ENCODE data around the gene BMP10. TPM values are rescaled to one million over a fixed set of nuclear protein-coding genes. Genes with fewer than 3 reads are reported as not detected.

BMP10 gene
- total RNA-seq, 1 experiment from 2014 or later: not detected

DNA sequence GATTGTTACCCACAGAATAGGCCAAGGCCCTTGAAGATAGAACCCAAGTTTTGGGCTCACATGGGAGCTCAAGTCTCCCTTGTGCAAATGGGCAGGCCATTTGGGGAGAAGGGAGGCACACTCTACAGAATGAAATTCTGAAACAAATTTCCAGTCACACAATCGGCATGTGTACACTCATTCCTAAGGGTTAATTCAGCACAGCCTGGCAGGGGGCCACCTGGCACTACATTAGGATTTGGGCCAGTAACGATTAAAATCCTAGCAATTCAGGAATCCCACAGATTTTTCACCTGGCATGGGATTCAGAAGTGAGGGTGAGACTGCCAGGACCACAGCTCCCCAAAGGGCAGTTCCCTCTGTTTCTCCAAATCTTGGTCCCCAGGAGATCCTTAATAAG, 46.4 kb downstream of the BMP10 start:
- RAD21 ChIA-PET (ENCODE audit: low non-redundant PET in 1 of 2, low total read pairs in 2 of 2, uncharacterized antibody in 2 of 2, unreplicated experiment in 2 of 2): no interaction called here

DNA sequence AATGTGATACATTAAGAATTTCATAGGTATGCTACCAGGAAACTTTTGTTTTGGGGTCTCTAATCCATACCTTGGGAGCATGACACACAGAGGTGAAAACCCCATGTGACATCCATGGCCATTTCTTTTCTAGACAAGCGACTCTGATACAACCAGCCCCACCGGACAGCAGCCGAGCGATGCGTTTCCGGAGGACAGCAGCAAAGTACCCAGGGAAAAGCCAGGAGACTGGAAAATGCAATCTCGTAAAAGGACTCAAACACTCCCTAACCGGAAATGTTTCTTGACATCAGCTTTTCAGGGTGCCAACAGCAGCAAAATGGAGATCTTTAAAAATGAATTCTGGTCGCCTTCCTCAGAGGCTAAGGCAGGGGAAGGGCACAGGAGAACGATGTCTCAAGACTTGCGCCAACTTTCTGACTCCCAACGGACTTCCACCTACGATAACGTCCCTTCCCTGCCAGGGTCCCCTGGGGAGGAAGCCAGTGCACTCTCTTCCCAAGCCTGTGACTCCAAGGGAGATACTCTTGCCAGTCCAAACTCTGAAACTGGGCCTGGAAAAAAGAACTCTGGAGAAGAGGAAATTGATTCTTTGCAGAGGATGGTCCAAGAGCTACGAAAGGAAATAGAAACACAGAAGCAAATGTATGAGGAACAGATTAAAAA, 48.9 kb downstream of the BMP10 start:
- no peak overlapping the region for H3K27ac ChIP-seq (ENCODE audit: low read depth, low read length)
- H3K4me2 ChIP-seq (ENCODE audit: low read length): no peak overlapping the region
- RAD21 ChIA-PET (ENCODE audit: low non-redundant PET in 1 of 2, low total read pairs in 2 of 2, uncharacterized antibody in 2 of 2, unreplicated experiment in 2 of 2): no interaction called here
- CTCF ChIA-PET: no interaction called here
- H3K4me3 ChIP-seq (replicated peaks in 1 of 2; ENCODE audit: low read depth in 1 of 2, low read length in 2 of 2): no peak overlapping the region
- H3K36me3 ChIP-seq (ENCODE audit: control insufficient read depth in 1 of 2, insufficient read depth in 2 of 2, low read length in 2 of 2): no peaks in the 10 kb centered on the region
- BruUV-seq (replicated peaks): no TSS peak
- intact Hi-C loops (cut with micrococcal nuclease): no loop called here
- POLR2A ChIA-PET: no interaction called here
- H3K27me3 ChIP-seq (ENCODE audit: insufficient read depth, low read length): no peaks in the 10 kb centered on the region
- no peaks in the 10 kb centered on the region for H3K9me3 ChIP-seq (ENCODE audit: control insufficient read depth in 1 of 2, insufficient read depth in 1 of 2, low read depth in 1 of 2, low read length in 2 of 2)
- no peaks in the 10 kb centered on the region for H3K4me1 ChIP-seq (ENCODE audit: control insufficient read depth in 1 of 2, insufficient read depth in 2 of 2, low read length in 2 of 2)
- H3K9me2 ChIP-seq (ENCODE audit: insufficient read depth): no peaks in the 10 kb centered on the region
- H2AFZ ChIP-seq (ENCODE audit: low read depth, low read length, poor library complexity, severe bottlenecking): no peak overlapping the region
- DNase-seq (ENCODE audit: low read depth, low spot score): no peak
- no peaks in the 10 kb centered on the region for H4K20me1 ChIP-seq (ENCODE audit: insufficient read depth)
- H3K9ac ChIP-seq (ENCODE audit: low read length): no peak overlapping the region
- ATAC-seq: no peak
- no peak for TF ChIP-seq ZNF274 (IDR thresholded peaks at IDR 0.05; ENCODE audit: low read depth, low read length)
- TF ChIP-seq, protein P1, sequence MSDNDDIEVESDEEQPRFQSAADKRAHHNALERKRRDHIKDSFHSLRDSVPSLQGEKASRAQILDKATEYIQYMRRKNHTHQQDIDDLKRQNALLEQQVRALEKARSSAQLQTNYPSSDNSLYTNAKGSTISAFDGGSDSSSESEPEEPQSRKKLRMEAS (IDR thresholded peaks at IDR 0.05): no peak
- no peak for TF ChIP-seq SIN3A (IDR thresholded peaks at IDR 0.05; ENCODE audit: low read depth)
- no peak for TF ChIP-seq JUND (IDR thresholded peaks at IDR 0.05)
- TF ChIP-seq TCF7L2 (IDR thresholded peaks at IDR 0.05; ENCODE audit: borderline replicate concordance, extremely low read depth, insufficient read depth, insufficient read length): no peak
- TF ChIP-seq YY1 (IDR thresholded peaks at IDR 0.05; ENCODE audit: extremely low read depth, insufficient replicate concordance, low read depth, low read length): no peak
- TF ChIP-seq, protein P2, sequence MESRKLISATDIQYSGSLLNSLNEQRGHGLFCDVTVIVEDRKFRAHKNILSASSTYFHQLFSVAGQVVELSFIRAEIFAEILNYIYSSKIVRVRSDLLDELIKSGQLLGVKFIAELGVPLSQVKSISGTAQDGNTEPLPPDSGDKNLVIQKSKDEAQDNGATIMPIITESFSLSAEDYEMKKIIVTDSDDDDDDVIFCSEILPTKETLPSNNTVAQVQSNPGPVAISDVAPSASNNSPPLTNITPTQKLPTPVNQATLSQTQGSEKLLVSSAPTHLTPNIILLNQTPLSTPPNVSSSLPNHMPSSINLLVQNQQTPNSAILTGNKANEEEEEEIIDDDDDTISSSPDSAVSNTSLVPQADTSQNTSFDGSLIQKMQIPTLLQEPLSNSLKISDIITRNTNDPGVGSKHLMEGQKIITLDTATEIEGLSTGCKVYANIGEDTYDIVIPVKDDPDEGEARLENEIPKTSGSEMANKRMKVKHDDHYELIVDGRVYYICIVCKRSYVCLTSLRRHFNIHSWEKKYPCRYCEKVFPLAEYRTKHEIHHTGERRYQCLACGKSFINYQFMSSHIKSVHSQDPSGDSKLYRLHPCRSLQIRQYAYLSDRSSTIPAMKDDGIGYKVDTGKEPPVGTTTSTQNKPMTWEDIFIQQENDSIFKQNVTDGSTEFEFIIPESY (IDR thresholded peaks at IDR 0.05; ENCODE audit: extremely low read depth, insufficient replicate concordance, low read length): no peak
- TF ChIP-seq ZFX (IDR thresholded peaks at IDR 0.05): no peak
- no peaks in the 10 kb centered on the region for H3K79me2 ChIP-seq (ENCODE audit: insufficient read depth, low read length)

More for the DNA sequence above, 46.4 kb downstream of the BMP10 start:
- H3K9me2 ChIP-seq (ENCODE audit: insufficient read depth): no peaks in the 10 kb centered on the region
- no peaks in the 10 kb centered on the region for H4K20me1 ChIP-seq (ENCODE audit: insufficient read depth)
- H3K36me3 ChIP-seq (ENCODE audit: control insufficient read depth in 1 of 2, insufficient read depth in 2 of 2, low read length in 2 of 2): no peaks in the 10 kb centered on the region
- H3K9me3 ChIP-seq (ENCODE audit: control insufficient read depth in 1 of 2, insufficient read depth in 1 of 2, low read depth in 1 of 2, low read length in 2 of 2): no peaks in the 10 kb centered on the region
- H3K79me2 ChIP-seq (ENCODE audit: insufficient read depth, low read length): no peaks in the 10 kb centered on the region
- H3K4me2 ChIP-seq (ENCODE audit: low read length): no peak overlapping the region
- no TSS peak for BruUV-seq (replicated peaks)
- H2AFZ ChIP-seq (ENCODE audit: low read depth, low read length, poor library complexity, severe bottlenecking): no peak overlapping the region
- no peaks in the 10 kb centered on the region for H3K27me3 ChIP-seq (ENCODE audit: insufficient read depth, low read length)
- ATAC-seq (no peak), DNase-seq (ENCODE audit: low read depth, low spot score) (no peak)
- no peak overlapping the region for H3K27ac ChIP-seq (ENCODE audit: low read depth, low read length)
- ChIA-PET CTCF (no interaction called here), POLR2A (no interaction called here)
- no peak overlapping the region for H3K4me3 ChIP-seq (replicated peaks in 1 of 2; ENCODE audit: low read depth in 1 of 2, low read length in 2 of 2)
- no peak for TF ChIP-seq YY1 (IDR thresholded peaks at IDR 0.05; ENCODE audit: extremely low read depth, insufficient replicate concordance, low read depth, low read length)
- TF ChIP-seq, protein P3, sequence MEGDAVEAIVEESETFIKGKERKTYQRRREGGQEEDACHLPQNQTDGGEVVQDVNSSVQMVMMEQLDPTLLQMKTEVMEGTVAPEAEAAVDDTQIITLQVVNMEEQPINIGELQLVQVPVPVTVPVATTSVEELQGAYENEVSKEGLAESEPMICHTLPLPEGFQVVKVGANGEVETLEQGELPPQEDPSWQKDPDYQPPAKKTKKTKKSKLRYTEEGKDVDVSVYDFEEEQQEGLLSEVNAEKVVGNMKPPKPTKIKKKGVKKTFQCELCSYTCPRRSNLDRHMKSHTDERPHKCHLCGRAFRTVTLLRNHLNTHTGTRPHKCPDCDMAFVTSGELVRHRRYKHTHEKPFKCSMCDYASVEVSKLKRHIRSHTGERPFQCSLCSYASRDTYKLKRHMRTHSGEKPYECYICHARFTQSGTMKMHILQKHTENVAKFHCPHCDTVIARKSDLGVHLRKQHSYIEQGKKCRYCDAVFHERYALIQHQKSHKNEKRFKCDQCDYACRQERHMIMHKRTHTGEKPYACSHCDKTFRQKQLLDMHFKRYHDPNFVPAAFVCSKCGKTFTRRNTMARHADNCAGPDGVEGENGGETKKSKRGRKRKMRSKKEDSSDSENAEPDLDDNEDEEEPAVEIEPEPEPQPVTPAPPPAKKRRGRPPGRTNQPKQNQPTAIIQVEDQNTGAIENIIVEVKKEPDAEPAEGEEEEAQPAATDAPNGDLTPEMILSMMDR (IDR thresholded peaks at IDR 0.05 in 2 of 3, conservative IDR thresholded peaks at IDR 0.05 in 1 of 3; ENCODE audit: borderline replicate concordance in 1 of 3, insufficient read depth in 1 of 3, low read depth in 2 of 3, low read length in 2 of 3): no peak
- no peak overlapping the region for H3K9ac ChIP-seq (ENCODE audit: low read length)
- H3K4me1 ChIP-seq (ENCODE audit: control insufficient read depth in 1 of 2, insufficient read depth in 2 of 2, low read length in 2 of 2): peaks cover 6 to 8% of the 10 kb centered on the region in 2 experiments; a peak in 2 of 4 replicates
- intact Hi-C loops (cut with micrococcal nuclease): no loop called here
